NCI-H1105 treated with DMSO at 0.1 percent for 48 hours (cell line): Measurements from ENCODE around the gene APOL1.

Experiments used
- DNase-seq: peaks from one replicate; lab custom pipeline; 2025; lab: John Stamatoyannopoulos, UW

APOL1 gene

GRCh38 chr22:36293606-36294292 is 40.8 kb downstream of the APOL1 start:
- no peak for DNase-seq

- no peak for DNase-seq
Observed at GRCh38 chr22:36294293-36294620, 41.3 kb downstream of the APOL1 start.

GRCh38 chr22:36294801-36295200 is 41.9 kb downstream of the APOL1 start:
- DNase-seq, result no peak

GRCh38 chr22:36295247-36295646 is 42.3 kb downstream of the APOL1 start:
- DNase-seq, result no peak

GRCh38 chr22:36296690-36297089 is 43.8 kb downstream of the APOL1 start:
- no peak for DNase-seq

- no peak for DNase-seq
Observed at GRCh38 chr22:36297568-36297967, 44.6 kb downstream of the APOL1 start.

- DNase-seq, result no peak
Observed at GRCh38 chr22:36298118-36298517, 45.2 kb downstream of the APOL1 start.

- no peak for DNase-seq
Observed at GRCh38 chr22:36298601-36299000, 45.7 kb downstream of the APOL1 start.

- DNase-seq, result no peak
Observed at GRCh38 chr22:36299295-36299694, 46.4 kb downstream of the APOL1 start.

- DNase-seq, result no peak
Observed at GRCh38 chr22:36299911-36300310, 47.0 kb downstream of the APOL1 start.

- DNase-seq, result no peak
Observed at GRCh38 chr22:36300396-36301212, 47.7 kb downstream of the APOL1 start.

GRCh38 chr22:36301384-36301828 is 48.5 kb downstream of the APOL1 start:
- DNase-seq, result peak; percentile 79

- DNase-seq, result no peak
Observed at GRCh38 chr22:36301851-36302250, 48.9 kb downstream of the APOL1 start.

GRCh38 chr22:36302439-36303114 is 49.6 kb downstream of the APOL1 start:
- DNase-seq, result no peak

- DNase-seq, result no peak
Observed at GRCh38 chr22:36303115-36303467, 50.2 kb downstream of the APOL1 start.

- no peak for DNase-seq
Observed at GRCh38 chr22:36303874-36304273, 50.9 kb downstream of the APOL1 start.

- no peak for DNase-seq
Observed at GRCh38 chr22:36304429-36304828, 51.5 kb downstream of the APOL1 start.

GRCh38 chr22:36305813-36306212 is 52.9 kb downstream of the APOL1 start:
- no peak for DNase-seq

- no peak for DNase-seq
Observed at GRCh38 chr22:36306227-36306626, 53.3 kb downstream of the APOL1 start.

GRCh38 chr22:36308880-36309279 is 55.9 kb downstream of the APOL1 start:
- DNase-seq, result no peak

GRCh38 chr22:36311386-36312085 is 58.6 kb downstream of the APOL1 start:
- no peak for DNase-seq

- DNase-seq, result no peak
Observed at GRCh38 chr22:36315325-36315724, 62.4 kb downstream of the APOL1 start.
